Activated T-cell treated with anti-CD3 and anti-CD28 coated beads, Interleukin-2, amount 50 U/mL, for 48 hours (primary cell): Measurements from ENCODE around the gene SART3.
"Not testable (repeated sequence)": the region's sequence is repeated elsewhere in the genome, so short reads cannot be mapped to it uniquely, and the experiment has no call there.

ENCODE experiments used
- DNase-seq, 2 experiments: peaks; one replicate each; pipeline ENCODE4 v3.0.0-alpha.2; 2020

Gene SART3

GRCh38 chr12:108563136-108563803, 2.3 kb upstream of the SART3 start:
- peak; percentile 89 to 90 for DNase-seq

DNA sequence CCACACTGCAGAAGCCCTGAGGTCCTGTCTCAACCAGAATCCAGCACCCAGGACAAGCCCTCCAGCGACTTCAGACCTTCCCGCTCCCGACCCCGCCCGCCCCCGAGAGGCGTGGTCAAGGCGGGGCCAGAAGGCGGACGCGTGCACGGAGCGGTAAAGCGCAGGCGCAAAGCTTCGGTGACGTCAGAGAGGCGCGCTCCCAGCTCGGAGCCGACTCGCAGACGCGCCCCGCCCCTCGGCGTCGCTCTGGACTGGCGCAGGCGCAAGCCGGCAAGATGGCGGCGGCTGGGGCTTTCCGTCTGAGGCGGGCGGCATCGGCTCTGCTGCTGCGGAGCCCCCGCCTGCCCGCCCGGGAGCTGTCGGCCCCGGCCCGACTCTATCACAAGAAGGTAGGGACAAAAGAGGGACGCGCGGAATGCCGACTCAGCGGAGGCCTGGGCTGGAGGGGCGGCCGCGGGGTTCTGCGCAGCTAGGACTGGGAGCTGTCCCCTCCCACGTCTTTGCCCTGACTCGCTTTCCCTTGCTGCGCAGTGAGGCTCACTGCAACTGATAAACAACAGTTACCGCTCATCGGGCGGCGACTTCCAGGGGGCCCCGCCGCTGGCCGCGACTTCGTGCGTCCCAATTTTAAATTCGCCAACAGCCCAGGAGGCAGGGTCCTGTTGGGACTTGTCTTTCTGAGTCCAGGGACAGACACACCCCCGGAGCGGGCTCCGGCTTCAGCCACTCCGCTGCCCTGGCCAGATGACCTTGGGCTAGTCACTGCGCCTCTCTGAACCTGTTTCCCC, 1.6 kb upstream of the SART3 start, which contains the start of gene ISCU:
Gene ISCU, plus strand, starts transcription at position 249 of the 788 bp plus-strand sequence. Its CDS starts 27 bp downstream, at position 276.
- DNase-seq: peak; percentile 100

DNA sequence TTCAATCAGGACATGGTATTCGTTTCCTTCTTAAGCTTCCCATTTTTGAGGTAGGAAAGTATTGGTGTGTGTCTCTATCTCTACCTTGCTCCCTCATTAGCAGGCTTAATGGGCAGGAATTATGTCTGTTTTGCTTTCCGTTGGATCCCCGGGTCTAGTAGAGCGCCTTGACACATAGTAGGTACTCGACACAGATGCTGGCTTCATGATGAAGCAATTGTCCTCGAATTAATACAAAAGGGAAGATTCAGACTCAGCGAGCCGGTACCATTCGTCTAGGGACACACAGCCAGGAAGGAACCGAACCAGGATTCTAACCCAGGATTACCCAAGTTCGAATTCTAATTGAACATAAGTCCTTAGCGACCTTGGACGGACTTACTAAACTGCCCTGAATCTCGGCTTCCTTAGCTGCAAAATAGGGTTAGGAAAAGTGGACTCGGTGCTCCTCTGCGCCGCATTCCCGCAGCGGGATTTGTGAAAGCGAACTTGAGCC, 927 bp upstream of the SART3 start:
- DNase-seq: no peak

DNA sequence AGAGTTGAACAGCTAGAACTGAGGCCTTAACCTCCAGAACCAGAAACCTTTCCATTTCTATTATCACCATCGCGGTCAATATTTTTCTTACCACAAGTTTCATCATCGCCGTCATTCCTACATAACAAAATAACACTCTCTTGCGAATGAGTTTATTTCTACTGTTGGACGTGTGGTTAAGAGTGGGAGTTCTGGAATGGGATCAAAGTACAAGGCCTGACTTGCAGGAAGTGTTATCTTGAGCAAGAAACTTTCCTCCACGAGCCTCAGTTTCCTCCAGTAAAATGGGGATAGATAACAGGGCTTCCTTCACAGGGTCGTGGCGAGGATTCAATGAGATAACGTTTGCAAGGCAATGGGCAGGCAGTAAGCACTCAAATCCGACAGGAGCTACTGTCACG, 652 bp downstream of the SART3 start:
- no peak for DNase-seq

DNA sequence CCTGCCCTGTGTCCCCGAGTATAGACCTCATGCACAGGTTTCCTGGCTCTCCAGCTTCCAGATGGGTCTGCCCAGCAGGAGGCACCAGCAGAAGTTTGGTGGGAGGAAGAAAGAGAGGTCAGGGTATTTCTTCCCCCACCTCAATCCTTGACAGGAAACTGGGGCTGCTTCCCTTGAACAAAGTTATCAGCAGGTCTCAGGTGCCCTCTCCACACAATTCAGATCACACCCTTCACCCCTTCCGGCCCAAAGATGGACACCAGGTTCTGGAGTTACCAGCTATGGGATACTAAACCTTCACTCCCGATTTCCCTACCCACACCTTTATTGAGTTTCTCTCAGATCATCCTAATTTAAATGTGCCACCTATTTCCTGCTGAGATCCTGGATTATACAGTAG, 1.2 kb downstream of the SART3 start:
- DNase-seq: no peak

DNA sequence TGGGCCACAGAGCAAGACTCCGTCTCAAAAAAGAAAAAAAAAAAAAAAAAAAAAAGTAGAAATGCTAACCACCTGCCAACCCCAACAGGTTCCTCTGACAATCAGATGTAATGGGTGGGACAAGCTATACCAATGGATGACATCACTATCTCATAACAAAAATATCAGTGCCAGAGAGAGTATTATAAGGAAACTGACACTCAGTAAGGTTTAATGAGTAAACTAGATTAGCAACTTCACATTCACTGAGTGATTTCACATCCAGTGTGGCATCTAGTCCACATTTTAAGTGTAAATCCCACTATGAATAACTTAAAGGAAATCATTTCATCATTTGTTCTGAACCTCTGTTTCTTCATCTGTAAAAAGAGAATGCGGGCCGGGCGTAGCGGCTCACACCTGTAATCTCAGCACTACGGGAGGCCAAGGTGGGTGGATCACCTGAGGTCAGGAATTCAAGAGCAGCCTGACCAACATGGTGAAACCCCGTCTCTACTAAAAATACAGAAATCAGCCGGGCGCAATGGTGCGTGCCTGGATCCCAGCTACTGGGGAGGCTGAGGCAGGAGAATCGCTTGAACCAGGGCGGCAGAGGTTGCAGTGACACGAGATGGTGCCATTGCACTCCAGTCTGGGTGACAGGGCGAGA, 1.8 kb downstream of the SART3 start:
- DNase-seq: no peak

GRCh38 chr12:108555383-108555782, 5.6 kb downstream of the SART3 start:
- DNase-seq: not testable (repeated sequence)

GRCh38 chr12:108553799-108554198, 7.2 kb downstream of the SART3 start:
- DNase-seq: no peak

- DNase-seq: no peak
Measured at GRCh38 chr12:108551535-108551934, 9.4 kb downstream of the SART3 start.

- no peak for DNase-seq
Measured at GRCh38 chr12:108548954-108549521, 11.9 kb downstream of the SART3 start.

DNA sequence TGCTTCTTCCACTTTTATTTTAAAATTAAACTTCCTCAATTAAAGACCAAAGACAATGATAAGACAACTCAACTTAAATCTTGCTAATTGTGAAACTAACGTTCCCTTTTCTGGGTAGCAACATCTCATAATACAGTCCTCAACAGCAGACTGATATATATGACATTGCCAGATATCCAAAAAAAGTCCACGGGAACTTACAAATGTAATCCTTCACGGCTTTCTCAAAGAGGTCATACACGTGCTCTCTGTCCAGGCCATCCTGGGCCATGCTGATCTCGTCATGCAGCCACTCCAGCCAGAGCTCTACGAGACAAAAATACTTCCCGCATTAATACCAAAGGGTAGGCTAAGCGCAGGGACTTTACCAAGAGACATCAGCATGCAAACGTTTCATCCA, 13.3 kb downstream of the SART3 start:
- no peak for DNase-seq

GRCh38 chr12:108543652-108544051, 17.3 kb downstream of the SART3 start:
- no peak for DNase-seq

GRCh38 chr12:108542320-108542719, 18.7 kb downstream of the SART3 start:
- DNase-seq: no peak

GRCh38 chr12:108538616-108539195, 22.3 kb downstream of the SART3 start:
- DNase-seq: no peak

GRCh38 chr12:108538146-108538545, 22.8 kb downstream of the SART3 start:
- no peak for DNase-seq

GRCh38 chr12:108531929-108532848, 28.8 kb downstream of the SART3 start:
- DNase-seq: no peak

DNA sequence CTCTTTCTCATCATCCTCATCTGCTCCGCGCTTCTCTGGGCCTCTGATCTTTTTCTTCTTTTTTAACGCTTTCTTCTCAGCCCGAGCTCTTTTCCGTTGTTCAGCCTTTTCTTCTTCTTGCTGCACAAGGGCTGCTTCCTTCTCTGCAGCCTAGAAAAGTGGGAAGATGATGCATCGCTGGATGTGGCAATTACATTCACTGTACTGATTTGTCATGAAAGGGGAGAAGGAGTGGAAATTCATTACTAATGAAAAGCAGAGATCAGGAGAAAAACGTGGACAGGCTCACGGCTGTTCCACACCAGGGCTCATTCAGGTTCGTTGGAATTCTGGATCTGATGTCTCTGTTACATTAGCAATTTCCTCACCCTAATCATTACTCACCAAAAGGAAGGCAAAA, 30.8 kb downstream of the SART3 start:
- DNase-seq: no peak

GRCh38 chr12:108527166-108527496, 33.8 kb downstream of the SART3 start:
- DNase-seq: no peak

DNA sequence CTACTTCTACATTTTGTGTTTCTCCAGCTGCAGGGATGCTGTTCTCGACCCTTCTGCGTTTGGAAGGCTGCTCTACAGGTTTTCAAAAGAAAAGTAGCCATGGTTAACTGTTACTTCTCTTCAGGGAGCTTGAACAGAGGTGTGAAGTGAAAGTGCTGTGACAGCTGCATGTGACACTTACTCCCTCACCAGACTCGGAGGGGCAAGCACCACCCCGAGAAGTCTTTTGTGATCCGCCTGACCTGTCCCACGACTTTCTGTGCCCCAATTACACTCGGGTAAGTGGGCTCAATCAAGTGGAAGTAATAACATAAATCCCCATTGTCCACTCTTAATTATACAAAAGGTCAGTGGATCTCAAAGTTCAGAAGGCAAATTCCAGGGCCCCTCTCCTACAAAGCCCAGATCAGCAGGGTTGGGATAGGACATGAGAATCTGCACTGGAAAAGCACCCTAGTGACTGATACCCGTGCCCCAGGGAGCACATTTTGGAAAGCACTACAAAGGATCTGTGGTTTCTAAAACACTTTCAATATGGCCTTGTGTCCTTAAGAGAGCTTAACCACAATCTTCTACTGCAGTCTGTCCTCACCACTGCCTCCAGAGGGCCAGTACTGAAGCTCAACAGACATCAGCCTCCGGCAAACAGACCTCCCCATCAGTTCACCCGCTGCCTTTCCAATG, 34.3 kb downstream of the SART3 start:
- DNase-seq: no peak

DNA sequence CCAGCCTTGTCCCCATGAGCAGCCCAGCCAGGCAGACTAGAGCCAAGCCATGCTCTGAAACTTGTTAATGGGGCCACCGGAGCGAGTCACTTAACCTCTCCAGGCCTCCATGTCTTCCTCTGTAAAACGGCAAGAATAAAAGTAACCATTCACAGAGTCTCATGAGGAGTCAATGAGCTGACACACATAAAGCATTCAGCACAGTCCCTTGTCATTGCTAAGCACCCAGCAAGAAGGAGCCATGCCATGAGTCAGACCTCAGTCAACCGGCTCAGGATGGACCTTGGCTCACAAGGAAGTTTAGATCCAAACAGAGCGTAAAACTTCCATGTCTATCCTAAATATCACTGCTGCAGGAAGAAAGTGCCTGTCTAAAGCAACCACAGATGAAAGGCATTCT, 35.3 kb downstream of the SART3 start:
- no peak for DNase-seq

- no peak for DNase-seq
Measured at GRCh38 chr12:108523365-108523764, 37.6 kb downstream of the SART3 start.
